Activated CD4-positive, alpha-beta T cell treated with anti-CD3 and anti-CD28 coated beads for 48 hours (primary cell): ENCODE measurements around the gene HIPK4.
"Not testable (repeated sequence)": the region's sequence is repeated elsewhere in the genome, so short reads cannot be mapped to it uniquely, and the experiment has no call there.

Experiments used
- DNase-seq: peaks from one replicate; pipeline ENCODE4 v3.0.0-alpha.2; 2020

The HIPK4 gene

GRCh38 chr19:40335855-40336600 is 54.0 kb downstream of the HIPK4 start:
- DNase-seq, result no peak

DNA sequence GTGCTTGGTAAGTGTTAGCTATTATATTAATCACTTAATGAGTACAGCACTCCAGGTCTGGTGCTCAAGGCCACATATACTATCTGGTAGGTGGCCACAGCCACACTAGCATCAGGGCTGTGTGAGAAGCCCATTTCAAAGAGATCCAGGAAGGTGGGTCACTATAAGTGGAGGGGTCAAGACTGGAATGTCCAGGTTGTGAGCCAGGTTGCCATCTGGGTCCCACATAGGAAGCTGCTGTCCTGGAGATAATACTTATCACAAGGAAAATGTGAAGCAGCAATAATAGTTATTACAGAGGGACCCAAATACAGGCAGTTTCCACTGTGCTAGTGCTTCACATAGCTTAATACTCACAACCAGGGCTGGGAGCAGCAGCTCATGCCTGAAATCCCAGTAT is 54.9 kb downstream of the HIPK4 start:
- no peak for DNase-seq

- not testable (repeated sequence) for DNase-seq
Measured at GRCh38 chr19:40333083-40333482, 56.9 kb downstream of the HIPK4 start.

DNA sequence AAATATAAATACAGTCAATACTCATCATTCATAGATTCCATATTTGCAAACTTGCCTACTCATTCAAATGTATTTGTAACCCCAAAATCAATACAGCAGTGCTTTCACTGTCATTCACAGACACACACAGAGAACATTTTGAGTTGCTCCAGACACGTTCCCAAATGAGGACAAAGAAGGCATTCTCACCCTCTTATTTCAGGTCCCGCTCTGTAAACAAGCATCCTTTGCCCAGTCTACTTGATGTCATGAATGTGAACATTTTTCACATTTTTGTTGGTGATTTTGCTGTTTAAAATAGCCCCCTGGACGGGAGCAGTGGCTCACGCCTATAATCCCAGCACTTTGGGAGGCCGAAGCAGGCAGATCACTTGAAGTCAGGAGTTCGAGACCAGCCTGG is 57.3 kb downstream of the HIPK4 start:
- no peak for DNase-seq

- DNase-seq, result no peak
Measured at GRCh38 chr19:40331052-40331451, 58.9 kb downstream of the HIPK4 start.
